Testis (tissue), 3 donors: Measurements from ENCODE around the gene IQSEC3. TPM values are rescaled to one million over a fixed set of nuclear protein-coding genes. Genes with fewer than 3 reads are reported as not detected.
"Not testable (repeated sequence)": the region's sequence is repeated elsewhere in the genome, so short reads cannot be mapped to it uniquely, and the experiment has no call there.

Experiments used
- DNase-seq: peaks from one replicate; pipeline ENCODE4 v3.0.0-alpha.2; 2019
- H3K27ac ChIP-seq, 2 donors: fragments of 200-600 bp; sonication (generic); one replicate each; pipeline ENCODE4 v1.5.1; 2019
- H3K27me3 ChIP-seq: fragments of 200-600 bp; sonication (generic); one replicate; pipeline ENCODE4 v1.5.1; 2019
- H3K36me3 ChIP-seq: fragments of 200-600 bp; sonication (generic); one replicate; pipeline ENCODE4 v1.5.1; 2017; ENCODE audit warnings: low read depth; ENCODE audit errors: missing control alignments
- H3K4me1 ChIP-seq: fragments of 200-600 bp; sonication (generic); one replicate; pipeline ENCODE4 v1.5.1; 2019
- H3K4me3 ChIP-seq, 2 donors: fragments of 200-600 bp; sonication (generic); one replicate each; pipeline ENCODE4 v1.5.1; 2017 to 2019
- H3K9me3 ChIP-seq: fragments of 200-600 bp; sonication (generic); one replicate; pipeline ENCODE4 v1.5.1; 2017
- CTCF ChIP-seq, 3 experiments: fragments of 450-650 bp in 2 of 3; fragments of 200-600 bp in 1 of 3; sonication (generic) in 1 of 3; IDR thresholded peaks; one replicate each; pipeline ENCODE4 v1.5.1; 2016 to 2019; ENCODE audit warnings: antibody characterized with exemption in 3 of 3, mild to moderate bottlenecking in 2 of 3, moderate library complexity in 1 of 3
- POLR2A ChIP-seq: fragments of 450-650 bp; IDR thresholded peaks from one replicate; pipeline ENCODE4 v1.6.1; 2017; ENCODE audit warnings: antibody characterized with exemption, mild to moderate bottlenecking, moderate library complexity
- WGBS, 2 donors: methylation state at CpG; one replicate each; pipeline ENCODE4 v1.1.5; 2018; 5-methylcytosine and 5-hydroxymethylcytosine counted together
- intact Hi-C: fragments of 100-400 bp; cut with DNase I; formaldehyde crosslinking; loops from one replicate; pipeline ENCODE4 v1.15.1; 2023; ENCODE audit warnings: low total_unique reads
- polyA plus RNA-seq: library from polyadenylated mRNA; stranded (reverse); fragments of 350-450 nt; fragmentation: Illumina TruSeq; extraction: RNeasy Lipid Tissue Mini Kit (QIAGEN cat#74804); gene quantifications from one replicate; pipeline ENCODE4 v1.2.3, GENCODE V29; 2014; ENCODE audit warnings: low read depth, low replicate concordance; ENCODE audit not compliant: insufficient read depth
- total RNA-seq, 2 donors: library from RNA; depleted of rRNA; stranded (reverse); fragments of >200 nt; gene quantifications; one replicate each; pipeline ENCODE4 v1.2.3, GENCODE V29; 2016

Gene IQSEC3
- total and polyA plus RNA-seq, 3 donors from 2014 or later: 3.9 to 12.2 (median 4.5) TPM

DNA sequence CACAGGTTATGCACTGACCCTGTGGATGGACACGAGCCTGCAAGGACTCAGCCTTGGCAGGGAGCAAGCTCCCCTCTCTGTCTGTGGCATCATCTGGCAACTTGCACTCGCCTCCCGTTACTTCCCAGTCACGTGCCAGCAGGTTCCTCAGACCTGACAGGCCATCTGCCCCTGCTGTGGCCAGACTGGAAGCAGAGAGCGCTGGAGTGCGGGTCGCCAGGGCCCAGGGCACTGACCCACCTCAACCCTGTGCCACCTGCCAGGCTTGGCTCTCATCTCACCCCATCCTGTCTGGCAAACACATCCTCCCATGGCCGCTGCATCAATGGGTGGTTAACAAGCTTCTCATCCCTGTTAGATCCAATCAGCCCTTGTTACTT lies 119.0 kb downstream of the IQSEC3 start:
- Histone ChIP-seq H3K27ac (no peak overlapping the region), H3K27me3 (no peaks in the 10 kb centered on the region), H3K4me3 (no peak overlapping the region), H3K4me1 (peaks cover 13% of the 10 kb centered on the region), H3K36me3 (no peaks in the 10 kb centered on the region), H3K9me3 (no peaks in the 10 kb centered on the region)
- 85% methylated on average over 8 of the region's 8 CpGs; no CpG with 5 or more reads in 1 of the 2 donors for WGBS, 2 donors
- intact Hi-C loops: no loop called here
- TF ChIP-seq POLR2A (no peak), CTCF (IDR thresholded peaks at IDR 0.05) (no peak)
- no peak for DNase-seq

DNA sequence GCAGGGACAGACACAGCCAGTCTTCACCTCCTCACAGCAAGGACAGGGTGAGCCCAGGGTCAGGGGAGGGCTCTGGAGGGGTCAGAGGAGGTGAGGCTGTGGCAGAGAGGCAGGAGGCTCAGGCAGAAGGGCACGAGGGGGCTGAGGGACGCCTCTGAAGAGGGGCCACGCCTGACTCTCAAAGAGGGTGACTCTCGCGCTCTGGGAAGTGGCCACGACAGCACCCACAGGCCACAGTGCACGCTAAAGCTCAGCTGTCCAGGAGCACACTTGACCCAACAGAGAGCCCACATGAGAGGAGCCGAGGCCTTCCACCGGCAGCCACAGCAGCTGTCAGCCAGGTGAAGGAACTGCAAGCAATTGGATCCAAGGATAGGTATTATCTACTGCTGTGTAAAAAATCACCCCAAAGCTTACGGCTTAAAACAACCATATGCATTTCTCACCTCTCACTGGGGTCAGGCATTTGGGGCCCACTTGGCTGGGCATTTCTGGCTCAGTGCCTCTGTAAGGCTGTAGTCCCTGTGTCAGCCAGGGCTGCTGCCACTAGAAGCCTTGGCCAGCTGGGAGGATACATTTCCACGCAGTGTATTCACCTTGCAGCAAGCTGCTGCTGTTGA lies 119.5 kb downstream of the IQSEC3 start:
- Histone ChIP-seq H3K4me1 (peaks cover 13% of the 10 kb centered on the region), H3K36me3 (no peaks in the 10 kb centered on the region), H3K27ac (no peak overlapping the region), H3K27me3 (no peaks in the 10 kb centered on the region), H3K4me3 (no peak overlapping the region), H3K9me3 (no peaks in the 10 kb centered on the region)
- intact Hi-C loops: no loop called here
- no peak for DNase-seq
- TF ChIP-seq POLR2A (no peak), CTCF (IDR thresholded peaks at IDR 0.05) (no peak)
- WGBS, 2 donors: 69 to 83% methylated on average over 10 to 11 of the region's 11 CpGs

- intact Hi-C loops, H3K9me3 ChIP-seq, H3K36me3 ChIP-seq, H3K4me1 ChIP-seq, H3K27me3 ChIP-seq, H3K27ac ChIP-seq, DNase-seq: not testable (repeated sequence)
- H3K4me3 ChIP-seq: peak overlapping the region; percentile 36 to 56
- WGBS, 2 donors: 50 to 63% methylated on average over 31 to 48 of the region's 53 CpGs
These were observed 121.7 kb downstream of the IQSEC3 start for GRCh38 chr12:187986-188909.

DNA sequence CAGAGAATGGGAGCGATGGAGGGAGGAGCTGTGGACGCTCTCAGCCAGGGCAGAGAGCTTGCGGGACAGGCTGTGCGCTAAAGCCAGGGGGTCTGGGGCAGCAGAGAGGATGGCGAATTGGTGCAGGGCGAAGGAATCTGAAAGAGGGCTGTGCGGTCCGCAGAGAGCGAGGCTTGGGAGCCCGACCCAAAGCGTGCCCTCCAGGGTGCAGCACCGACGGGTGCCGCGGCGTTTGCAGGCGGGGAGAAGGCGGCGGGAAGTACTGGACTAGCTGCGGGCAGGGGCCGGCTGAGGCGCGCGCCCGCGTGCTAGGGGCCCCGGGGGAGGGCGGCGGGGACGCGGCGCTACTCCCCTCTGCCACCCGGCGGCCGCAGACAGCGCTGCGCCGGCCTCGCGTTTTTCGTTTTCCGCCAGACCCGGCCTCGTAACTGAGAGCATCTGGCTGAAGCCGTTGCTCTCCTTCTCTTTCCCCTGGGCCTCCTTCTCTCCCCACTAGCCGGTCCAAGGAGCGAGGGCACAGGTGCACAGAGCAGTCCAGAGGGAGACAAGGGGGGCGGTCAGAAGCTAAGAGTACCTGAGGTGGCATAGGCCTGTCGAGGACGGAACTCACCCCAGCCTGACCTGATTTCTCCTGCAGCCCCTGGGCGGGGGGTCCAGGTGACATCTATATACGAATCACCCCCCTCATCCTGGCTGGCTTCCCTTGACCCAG lies 122.5 kb downstream of the IQSEC3 start:
- peak; percentile 64 for DNase-seq
- H3K36me3 ChIP-seq: no peaks in the 10 kb centered on the region

More for the DNA sequence above, 122.5 kb downstream of the IQSEC3 start:
- intact Hi-C loops: no loop called here
- no peaks in the 10 kb centered on the region for H3K9me3 ChIP-seq
- peaks cover 9% of the 10 kb centered on the region for H3K4me1 ChIP-seq
- no peak overlapping the region for H3K27ac ChIP-seq
- TF ChIP-seq POLR2A (no peak), CTCF (IDR thresholded peaks at IDR 0.05) (peak; percentile 47 to 83 (median 80))
- H3K27me3 ChIP-seq: no peaks in the 10 kb centered on the region
- H3K4me3 ChIP-seq: peak overlapping the region; percentile 36 to 56
- 6 to 7% methylated on average over 40 to 52 of the region's 52 CpGs for WGBS, 2 donors
